Heart left ventricle (tissue), 16 donors: ENCODE data around the gene APOLD1. TPM values are rescaled to one million over a fixed set of nuclear protein-coding genes. Genes with fewer than 3 reads are reported as not detected.

Experiments used
- ATAC-seq, 4 donors: fragments of 200-7000 bp; cut with Tn5 transposase; one replicate each; pipeline ENCODE4 v1.9.1; 2020 to 2022; ENCODE audit warnings: moderate library complexity in 4 of 4, mild to moderate bottlenecking in 3 of 4, moderate number of reproducible peaks in 1 of 4
- DNase-seq, 5 donors: peaks; one replicate each; pipeline ENCODE4 v3.0.0-alpha.2; 2020
- H3K27ac ChIP-seq, 12 donors: fragments of 200-600 bp; sonication (generic) in 4 of 12; one replicate each; pipeline versions ENCODE4 v1.5.0 to v1.8.0; 2016 to 2022; ENCODE audit warnings: mild to moderate bottlenecking in 2 of 12
- H3K27me3 ChIP-seq, 9 donors: fragments of 200-600 bp; sonication (generic) in 2 of 9; one replicate each; pipeline versions ENCODE4 v1.5.1 to v1.8.0; 2016 to 2022; ENCODE audit warnings: mild to moderate bottlenecking in 3 of 9
- H3K36me3 ChIP-seq, 9 donors: fragments of 200-600 bp; sonication (generic) in 2 of 9; one replicate each; pipeline versions ENCODE4 v1.5.0 to v1.8.0; 2018 to 2022; ENCODE audit warnings: mild to moderate bottlenecking in 2 of 9
- H3K4me1 ChIP-seq, 12 donors: fragments of 200-600 bp; sonication (generic) in 4 of 12; one replicate each; pipeline versions ENCODE4 v1.5.0 to v1.8.0; 2016 to 2022; ENCODE audit warnings: mild to moderate bottlenecking in 3 of 12
- H3K4me3 ChIP-seq, 12 donors: fragments of 200-600 bp; sonication (generic) in 4 of 12; one replicate each; pipeline versions ENCODE4 v1.5.0 to v1.8.0; 2017 to 2022; ENCODE audit warnings: mild to moderate bottlenecking in 9 of 12, moderate library complexity in 4 of 12
- H3K9me3 ChIP-seq, 12 donors: fragments of 200-600 bp; sonication (generic) in 4 of 12; one replicate each; pipeline versions ENCODE4 v1.5.0 to v1.8.0; 2016 to 2022; ENCODE audit warnings: mild to moderate bottlenecking in 1 of 12
- CTCF ChIP-seq, 12 donors: fragments of 200-600 bp; sonication (generic) in 4 of 12; IDR thresholded peaks; one replicate each; pipeline versions ENCODE4 v1.5.0 to v1.8.0; 2018 to 2022; ENCODE audit warnings: antibody characterized with exemption in 12 of 12, mild to moderate bottlenecking in 5 of 12
- POLR2A ChIP-seq, 2 donors: fragments of 450-650 bp; IDR thresholded peaks; one replicate each; pipeline ENCODE4 v1.6.1; 2017; ENCODE audit warnings: antibody characterized with exemption in 2 of 2, mild to moderate bottlenecking in 2 of 2, moderate library complexity in 2 of 2
- WGBS, 4 donors: extraction: QIAGEN DNeasy Blood & Tissue Kit in 2 of 4; methylation state at CpG; one replicate each; pipeline versions ENCODE4 v1.1.5 to v1.1.7; 2013 to 2018; 5-methylcytosine and 5-hydroxymethylcytosine counted together
- intact Hi-C, 10 donors: fragments of 100-400 bp; cut with DNase I; formaldehyde crosslinking; loops; one replicate each; pipeline versions ENCODE4 v1.11.1 to v1.14.2; 2022
- polyA plus RNA-seq, 2 donors: library from polyadenylated mRNA; stranded (reverse); fragments of 200-250 nt; gene quantifications; one replicate each; pipeline ENCODE4 v1.2.3, GENCODE V29; 2013
- total RNA-seq, 9 donors: library from RNA; depleted of rRNA in 2 of 9; stranded (reverse); fragments of >200 nt in 2 of 9; fragmentation: NEBNext Ultra II Directional in 3 of 9; extraction: Animal tissue kit (Norgen Biotek cat#: 25700) in 3 of 9; gene quantifications; one replicate each; pipeline versions ENCODE4 v1.1.0 to v1.2.4, GENCODE V29; 2016 to 2023
- donor health status: ischemic (EF 13 %, LVEDD 7.1; RV severe dilation, severe dysfunction).
- donor health status: healthy with polysubstance abuse.
- donor health status: DM: no; HTN: yes; CAD: no.
- donor health status: DM: no; HTN: no; CAD: no.
- donor health status: ischemic (EF 25% LVEDD 6.9; RV normal size, moderate dysfunction).
- donor health status: ischemic (EF 25% LVEDD 5.7; RV mildly dilated, moderate dysfunction).
- donor health status: healthy.
- donor health status: DM: yes; HTN: yes; CAD: no.
- donor health status: ischemic (EF 35%, LVEDD 5.7; RV mildly dilated, moderate dysfunction).
- donor health status: nonischemic (EF 11% LVEDD 7.7; RV severe dilation, severe dysfunction).
- donor health status: DM: yes; HTN: yes; CAD: no.
- donor health status: PGD.
- donor health status: ischemic (EF 29% LVEDD 5.4; RV normal size, mild dysfunction).
- donor health status: nonischemic (EF 23%, LVEDD 6.1; RV moderate dilation, normal function).

APOLD1 gene
- total and polyA plus RNA-seq, 11 donors: 7.1 to 45.0 (median 15.2) TPM

- TF ChIP-seq POLR2A (IDR thresholded peaks at IDR 0.05) (no peak), CTCF (IDR thresholded peaks at IDR 0.05) (no peak)
- Histone ChIP-seq H3K36me3 (no peaks in the 10 kb centered on the region), H3K27ac (peak overlapping the region; percentile 72 to 99 (median 95)), H3K9me3 (no peaks in the 10 kb centered on the region), H3K4me3 (peak overlapping the region; percentile 8 to 85 (median 74)), H3K27me3 (no peaks in the 10 kb centered on the region), H3K4me1 (peaks cover 0 to 52% (median 24%) of the 10 kb centered on the region in 12 donors)
- WGBS, 4 donors: 18 to 22% (median 20%) methylated on average over 4 of the region's 4 CpGs
- DNase-seq (no peak), ATAC-seq (peak in 2 of 4 donors; percentile 0 to 6)
- intact Hi-C loops: loop anchor here in 9 of 10 donors (2.0 to 10.0 kb wide), 7 partner anchors 62 to 426 kb away; partner anchors contain the start of genes CDKN1B (in 3 of the 9), DUSP16 (in 1 of the 9) and GSG1 (in 1 of the 9)
Observed at GRCh38 chr12:12786351-12786705, 869 bp downstream of the APOLD1 start.

- no peaks in the 10 kb centered on the region for H3K9me3 ChIP-seq
- ATAC-seq (peak; percentile 54 to 93 (median 73)), DNase-seq (peak; percentile 83 to 92 (median 89))
- no peaks in the 10 kb centered on the region for H3K27me3 ChIP-seq
- no peaks in the 10 kb centered on the region for H3K36me3 ChIP-seq
- H3K27ac ChIP-seq: peak overlapping the region; percentile 72 to 99 (median 95)
- peak in 1 of 2 donors; percentile 79 for TF ChIP-seq POLR2A (IDR thresholded peaks at IDR 0.05)
- TF ChIP-seq CTCF (IDR thresholded peaks at IDR 0.05): peak in 4 of 12 donors; percentile 6 to 21 (median 14)
- WGBS, 4 donors: 1% methylated on average over 15 to 80 of the region's 80 CpGs
- peak overlapping the region; percentile 8 to 85 (median 74) for H3K4me3 ChIP-seq
- intact Hi-C loops: loop anchor here in 9 of 10 donors (2.0 to 10.0 kb wide), 7 partner anchors 62 to 425 kb away; partner anchors contain the start of genes CDKN1B (in 3 of the 9), DUSP16 (in 1 of the 9) and GSG1 (in 1 of the 9)
- H3K4me1 ChIP-seq: peaks cover 0 to 58% (median 29%) of the 10 kb centered on the region in 12 donors
Observed at GRCh38 chr12:12786706-12787601, 1.5 kb downstream of the APOLD1 start.

GRCh38 chr12:12788131-12788530 is 2.7 kb downstream of the APOLD1 start:
- peak overlapping the region; percentile 72 to 99 (median 95) for H3K27ac ChIP-seq
- H3K9me3 ChIP-seq: no peaks in the 10 kb centered on the region
- peak overlapping the region in 11 of 12 donors; percentile 55 to 85 (median 75) for H3K4me3 ChIP-seq
- 46 to 52% (median 51%) methylated on average over 6 of the region's 6 CpGs for WGBS, 4 donors
- no peaks in the 10 kb centered on the region for H3K36me3 ChIP-seq
- peak in 2 of 5 donors; percentile 33 to 43 for DNase-seq
- H3K4me1 ChIP-seq: peaks cover 0 to 65% (median 36%) of the 10 kb centered on the region in 12 donors
- TF ChIP-seq POLR2A (IDR thresholded peaks at IDR 0.05) (no peak), CTCF (IDR thresholded peaks at IDR 0.05) (no peak)
- no peaks in the 10 kb centered on the region for H3K27me3 ChIP-seq
- intact Hi-C loops: loop anchor here in 9 of 10 donors (1.0 to 10.0 kb wide), 10 partner anchors 17 to 424 kb away; partner anchors contain the start of genes CDKN1B (in 3 of the 9), DDX47 (in 1 of the 9), DUSP16 (in 1 of the 9) and GSG1 (in 1 of the 9)
- no peak for ATAC-seq
